EH (cell line): ENCODE results near the gene RAP1GAP.

Experiments
- DNase-seq: peaks from one replicate; pipeline ENCODE4 v3.0.0-alpha.2; 2015; ENCODE audit warnings: low read depth

RAP1GAP gene

GRCh38 chr1:21610027-21610426, 59.1 kb downstream of the RAP1GAP start:
- no peak for DNase-seq

DNA sequence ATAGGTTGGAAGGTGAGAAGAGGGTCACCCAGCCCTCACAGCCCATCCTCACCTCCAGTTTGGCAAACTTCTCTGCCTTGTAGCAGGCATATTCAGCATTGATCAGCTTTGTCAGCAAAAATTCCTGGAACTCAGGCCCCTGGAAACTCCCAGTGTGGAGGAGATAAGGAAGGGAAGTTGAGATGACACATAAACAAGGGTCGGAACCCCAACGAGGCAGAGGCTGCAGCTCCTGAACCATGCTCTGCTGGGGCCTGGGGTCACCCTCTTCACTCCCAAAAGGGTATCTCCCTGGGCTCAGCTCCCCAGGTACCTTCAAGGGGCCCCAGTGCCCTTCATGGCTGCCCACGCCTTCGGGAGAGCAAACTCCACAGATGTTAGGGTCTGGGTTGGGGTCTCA, 60.4 kb downstream of the RAP1GAP start:
- no peak for DNase-seq

DNA sequence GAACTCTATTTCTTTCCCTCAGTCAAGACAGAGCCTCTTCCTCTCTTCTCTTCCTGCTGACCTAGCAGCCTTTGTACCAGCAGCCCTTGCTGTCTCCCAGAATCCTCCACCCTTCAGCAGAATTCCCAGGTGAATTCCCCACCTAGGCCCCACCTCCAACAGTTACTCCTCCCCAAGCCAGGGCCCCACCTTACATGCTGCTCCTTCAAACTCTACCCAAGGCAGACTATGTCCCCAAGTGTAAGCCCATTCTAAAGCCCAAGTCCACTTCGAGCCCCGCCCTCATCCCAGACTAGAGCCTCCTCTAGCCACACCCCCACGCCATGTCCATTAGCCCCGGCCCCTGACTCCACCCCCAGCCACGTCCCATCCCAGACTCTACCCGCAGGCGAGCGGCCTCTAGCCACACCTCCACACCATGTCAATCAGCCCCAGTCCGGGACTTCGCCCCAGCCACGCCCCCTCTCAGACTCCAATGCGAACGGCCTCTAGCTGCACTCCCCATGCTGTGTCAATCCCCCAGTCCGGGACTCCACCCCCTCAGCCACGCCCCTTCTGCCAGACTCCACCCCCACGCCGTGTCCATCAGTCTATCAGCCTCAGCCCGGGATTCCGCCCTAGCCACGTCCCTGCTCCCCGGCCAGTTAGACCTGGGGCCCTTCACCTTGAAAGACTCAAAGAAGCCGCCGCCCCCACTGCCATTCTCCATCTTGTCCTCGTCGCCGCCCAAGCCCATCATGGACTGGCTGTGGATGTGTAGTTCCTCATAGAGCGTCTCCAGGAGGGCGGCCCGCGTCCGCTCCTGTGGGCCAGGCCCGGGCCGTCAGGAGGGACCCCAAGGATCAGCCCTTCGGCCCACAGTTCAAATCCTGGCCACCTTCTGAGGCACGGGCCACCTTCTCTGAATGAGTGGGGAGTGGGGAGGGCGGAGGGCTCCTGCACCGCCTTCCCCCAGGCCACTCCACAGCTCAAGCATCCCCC, 61.3 kb downstream of the RAP1GAP start:
- DNase-seq, result peak; percentile 86

DNA sequence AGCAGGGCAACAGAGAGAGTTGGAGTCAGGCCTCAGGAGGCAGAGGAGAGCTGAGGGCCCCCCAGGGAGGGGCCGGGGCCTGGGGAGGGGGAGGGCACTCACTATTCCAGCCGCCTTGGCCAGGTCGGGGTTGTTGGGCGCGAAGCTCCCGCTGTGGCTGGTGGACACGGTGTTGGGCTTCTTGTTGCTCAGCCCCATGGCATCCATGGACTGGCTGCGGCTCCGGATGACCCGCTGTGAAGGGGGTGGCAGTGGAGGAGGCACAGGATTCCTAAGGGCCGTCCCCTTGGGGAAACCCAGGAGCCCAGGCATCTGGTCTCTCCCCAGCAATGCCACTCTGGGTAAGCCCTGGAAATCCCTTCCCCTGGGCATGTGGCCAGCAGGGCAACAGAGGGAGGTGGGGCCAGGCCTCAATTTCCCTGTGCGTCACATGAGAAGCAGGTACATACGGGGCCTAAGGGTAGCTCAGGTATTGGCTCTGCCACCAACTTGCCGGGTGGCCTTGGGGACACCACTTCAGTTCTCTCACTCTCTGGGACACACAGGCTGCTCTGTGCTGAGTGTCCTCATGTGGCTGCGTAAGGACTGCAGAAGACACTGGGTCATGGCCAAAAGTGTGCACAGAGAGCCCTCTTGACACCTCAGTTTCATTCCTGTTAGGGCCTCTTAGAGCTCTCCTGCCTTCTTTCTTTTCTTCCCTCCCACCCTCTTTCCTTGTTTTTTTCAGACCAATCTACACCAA, 63.0 kb downstream of the RAP1GAP start:
- no peak for DNase-seq

GRCh38 chr1:21605012-21605715, 64.0 kb downstream of the RAP1GAP start:
- DNase-seq, result no peak

GRCh38 chr1:21604208-21604957, 64.8 kb downstream of the RAP1GAP start:
- DNase-seq, result peak; percentile 29

- DNase-seq, result no peak
Measured at GRCh38 chr1:21603177-21604138, 65.7 kb downstream of the RAP1GAP start.

DNA sequence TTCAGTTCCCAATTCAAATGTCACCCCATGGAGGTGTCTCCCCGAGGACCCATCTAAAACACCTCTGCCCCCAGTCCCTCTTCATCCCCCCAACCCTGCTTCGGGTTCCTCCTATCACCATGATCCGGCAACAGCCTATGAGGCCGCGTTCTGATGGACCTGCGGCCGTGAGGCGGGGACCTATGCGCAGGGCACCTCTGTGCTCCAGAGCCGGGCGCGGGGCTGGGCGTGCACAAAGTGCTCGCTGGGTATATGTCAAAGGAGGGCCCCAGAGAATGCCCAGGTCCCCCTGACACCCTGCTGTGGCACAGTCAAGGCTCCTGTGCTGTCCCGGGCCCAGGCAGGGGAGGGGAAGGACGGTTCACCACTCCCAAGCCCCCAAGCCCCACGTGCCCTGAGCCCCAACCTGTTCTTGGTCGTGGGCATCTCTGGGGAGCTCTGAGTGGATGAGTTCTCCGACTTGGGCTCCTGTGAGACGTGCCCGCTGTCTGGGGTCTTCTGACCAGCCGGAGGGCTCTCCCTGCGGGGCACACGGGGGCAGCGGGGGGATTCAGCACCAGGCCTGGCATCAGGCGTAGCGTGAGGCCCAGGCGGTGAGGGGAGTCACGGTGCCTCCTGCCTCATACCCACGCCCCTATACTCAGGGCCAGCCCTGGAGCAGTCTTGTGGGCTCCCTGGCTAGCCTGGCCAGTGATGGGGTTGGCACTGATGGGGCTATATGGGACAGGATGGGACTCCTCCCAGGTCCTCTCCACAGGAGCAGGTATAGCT, 67.7 kb downstream of the RAP1GAP start:
- DNase-seq, result no peak

DNA sequence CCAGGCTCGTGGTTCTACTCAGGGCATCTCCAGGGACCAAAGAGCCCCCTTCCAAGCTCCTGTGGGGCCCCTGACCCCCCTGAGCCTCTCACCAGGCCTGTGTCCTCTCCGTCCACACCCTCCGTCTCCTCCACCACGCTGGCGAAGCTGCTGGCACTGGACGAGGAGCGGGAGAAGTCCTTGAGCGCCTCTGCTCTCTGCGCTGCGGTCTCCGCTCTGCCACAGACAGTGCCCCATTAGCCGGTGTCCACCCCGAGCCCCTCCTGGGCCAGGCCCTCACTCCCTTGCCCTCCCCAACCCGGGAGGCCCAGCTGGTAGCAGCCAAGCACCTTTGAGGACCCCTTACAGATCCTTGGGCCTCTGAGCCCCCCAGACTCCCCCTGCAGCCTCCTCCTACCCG, 69.8 kb downstream of the RAP1GAP start:
- DNase-seq, result no peak

- DNase-seq, result no peak
Measured at GRCh38 chr1:21598904-21599303, 70.3 kb downstream of the RAP1GAP start.

- DNase-seq, result no peak
Measured at GRCh38 chr1:21598417-21598816, 70.7 kb downstream of the RAP1GAP start.

- DNase-seq, result no peak
Measured at GRCh38 chr1:21597753-21598152, 71.4 kb downstream of the RAP1GAP start.

DNA sequence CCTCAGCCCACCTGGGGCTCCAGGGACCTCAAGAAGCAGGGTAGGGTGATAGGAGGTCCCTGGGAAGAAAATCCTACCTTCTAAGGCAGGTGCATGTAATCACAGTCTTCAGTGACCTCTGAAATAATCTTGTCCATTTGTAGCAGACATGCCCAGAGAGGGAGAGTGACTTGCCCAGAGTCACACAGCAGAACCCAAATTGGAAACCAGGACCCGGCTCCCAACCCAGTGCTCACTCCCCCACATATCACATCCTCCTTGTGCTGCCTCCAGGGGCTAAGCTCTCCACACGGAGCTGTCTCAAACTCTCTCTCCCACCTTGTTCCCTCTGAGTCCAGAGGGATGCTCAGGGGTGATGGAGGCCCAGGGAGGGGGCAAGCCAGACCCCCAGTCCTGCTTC, 72.5 kb downstream of the RAP1GAP start:
- DNase-seq, result no peak

- no peak for DNase-seq
Measured at GRCh38 chr1:21596174-21596573, 73.0 kb downstream of the RAP1GAP start.

GRCh38 chr1:21594935-21595897, 73.9 kb downstream of the RAP1GAP start:
- peak; percentile 67 for DNase-seq

GRCh38 chr1:21594501-21594900, 74.7 kb downstream of the RAP1GAP start:
- DNase-seq, result peak; percentile 44

- DNase-seq, result no peak
Measured at GRCh38 chr1:21593231-21593630, 75.9 kb downstream of the RAP1GAP start.

DNA sequence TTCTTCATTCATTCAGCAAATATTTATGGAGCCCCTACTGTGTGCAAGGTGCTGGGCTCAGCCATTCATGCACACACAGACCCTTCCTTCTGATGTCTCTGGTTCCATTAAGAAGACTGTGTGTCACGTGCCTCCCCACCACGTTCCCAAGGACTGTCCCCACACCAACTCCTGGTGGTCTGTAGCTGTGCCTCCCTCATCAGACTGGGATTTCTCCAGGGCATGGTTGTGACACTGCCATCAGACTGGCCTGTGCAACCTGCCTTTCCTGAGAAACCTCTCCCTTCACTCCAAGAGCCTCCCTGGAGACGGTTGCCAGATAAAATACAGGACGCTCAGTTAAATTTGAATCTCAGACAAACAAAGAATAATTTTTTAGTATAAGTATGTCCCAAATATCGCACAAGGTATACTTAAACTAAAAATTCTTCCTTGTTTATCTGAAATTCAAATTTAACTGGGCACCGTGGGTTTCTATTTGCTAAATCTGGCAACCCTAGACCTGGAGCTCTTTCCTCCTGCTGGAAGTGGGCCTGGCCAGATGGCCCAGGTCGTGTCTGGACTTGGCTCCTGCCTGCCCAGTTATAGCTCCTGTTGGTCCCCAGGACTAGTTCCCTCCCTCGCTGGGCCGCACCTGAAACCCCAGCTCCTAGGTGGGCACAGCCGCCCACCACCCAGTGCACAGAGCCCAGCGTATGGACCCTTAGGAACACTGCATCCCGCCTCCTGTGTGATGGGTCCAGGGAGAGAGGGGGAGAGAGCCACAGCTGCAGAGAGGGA, 76.9 kb downstream of the RAP1GAP start:
- DNase-seq, result no peak
